NCI-H1436 (cell line): ENCODE measurements around the gene USP35.

Experiments
- DNase-seq: peaks from one replicate; lab custom pipeline; 2025; lab: John Stamatoyannopoulos, UW

The USP35 gene, protein sequence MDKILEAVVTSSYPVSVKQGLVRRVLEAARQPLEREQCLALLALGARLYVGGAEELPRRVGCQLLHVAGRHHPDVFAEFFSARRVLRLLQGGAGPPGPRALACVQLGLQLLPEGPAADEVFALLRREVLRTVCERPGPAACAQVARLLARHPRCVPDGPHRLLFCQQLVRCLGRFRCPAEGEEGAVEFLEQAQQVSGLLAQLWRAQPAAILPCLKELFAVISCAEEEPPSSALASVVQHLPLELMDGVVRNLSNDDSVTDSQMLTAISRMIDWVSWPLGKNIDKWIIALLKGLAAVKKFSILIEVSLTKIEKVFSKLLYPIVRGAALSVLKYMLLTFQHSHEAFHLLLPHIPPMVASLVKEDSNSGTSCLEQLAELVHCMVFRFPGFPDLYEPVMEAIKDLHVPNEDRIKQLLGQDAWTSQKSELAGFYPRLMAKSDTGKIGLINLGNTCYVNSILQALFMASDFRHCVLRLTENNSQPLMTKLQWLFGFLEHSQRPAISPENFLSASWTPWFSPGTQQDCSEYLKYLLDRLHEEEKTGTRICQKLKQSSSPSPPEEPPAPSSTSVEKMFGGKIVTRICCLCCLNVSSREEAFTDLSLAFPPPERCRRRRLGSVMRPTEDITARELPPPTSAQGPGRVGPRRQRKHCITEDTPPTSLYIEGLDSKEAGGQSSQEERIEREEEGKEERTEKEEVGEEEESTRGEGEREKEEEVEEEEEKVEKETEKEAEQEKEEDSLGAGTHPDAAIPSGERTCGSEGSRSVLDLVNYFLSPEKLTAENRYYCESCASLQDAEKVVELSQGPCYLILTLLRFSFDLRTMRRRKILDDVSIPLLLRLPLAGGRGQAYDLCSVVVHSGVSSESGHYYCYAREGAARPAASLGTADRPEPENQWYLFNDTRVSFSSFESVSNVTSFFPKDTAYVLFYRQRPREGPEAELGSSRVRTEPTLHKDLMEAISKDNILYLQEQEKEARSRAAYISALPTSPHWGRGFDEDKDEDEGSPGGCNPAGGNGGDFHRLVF

DNA sequence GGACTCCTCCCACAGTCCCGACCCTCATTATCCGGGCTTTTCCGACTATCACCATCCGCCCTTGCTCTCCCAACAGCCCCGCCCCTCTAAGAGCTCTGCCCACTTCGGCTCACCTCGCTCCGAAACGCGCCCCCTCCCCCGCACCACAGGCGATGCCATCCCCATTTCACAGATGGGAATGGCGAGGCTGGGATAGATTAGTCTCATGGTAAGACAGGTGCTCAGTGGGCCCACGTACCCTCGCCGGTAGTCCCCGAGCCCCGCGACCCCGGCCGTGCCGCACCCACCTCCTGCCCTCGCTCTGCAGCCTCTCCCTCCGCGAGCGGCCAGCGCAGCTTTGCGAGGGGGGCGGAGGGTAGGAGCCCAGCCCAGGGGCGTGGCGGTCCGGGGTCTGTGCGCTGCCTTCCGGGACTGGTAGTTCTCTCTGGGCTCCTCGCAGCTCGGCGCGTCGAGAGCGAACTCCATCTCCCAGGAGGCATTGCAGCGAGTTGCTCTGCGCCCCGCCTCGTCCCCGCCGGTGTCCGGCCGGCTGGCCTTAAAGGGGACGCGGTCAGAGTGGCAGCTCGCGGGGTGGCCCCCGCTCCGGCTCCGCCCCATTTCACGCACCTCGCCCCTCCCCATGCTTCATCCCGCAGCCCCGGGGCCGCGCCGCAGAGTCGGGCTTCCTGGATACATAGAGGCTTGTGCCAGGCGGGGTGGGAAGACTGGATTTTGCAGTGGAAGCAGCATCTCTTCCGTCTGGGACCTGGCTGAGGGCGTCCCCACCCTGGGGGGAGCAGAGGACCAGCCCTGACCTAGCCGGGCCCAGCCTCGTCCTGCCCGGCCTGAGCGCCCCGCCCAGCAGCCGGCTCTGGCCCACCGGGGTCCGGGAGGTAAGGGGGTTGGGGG, at the start of gene USP35, which contains the start of gene KCTD21:
Gene USP35, plus strand, starts transcription at position 634 of the 888 bp plus-strand sequence. CDS start 7,327 bp downstream, outside the sequence.
Gene KCTD21, minus strand, starts transcription at position 341 of the 888 bp plus-strand sequence. CDS start 14,072 bp downstream, outside the sequence.
- peak; percentile 95 for DNase-seq

DNA sequence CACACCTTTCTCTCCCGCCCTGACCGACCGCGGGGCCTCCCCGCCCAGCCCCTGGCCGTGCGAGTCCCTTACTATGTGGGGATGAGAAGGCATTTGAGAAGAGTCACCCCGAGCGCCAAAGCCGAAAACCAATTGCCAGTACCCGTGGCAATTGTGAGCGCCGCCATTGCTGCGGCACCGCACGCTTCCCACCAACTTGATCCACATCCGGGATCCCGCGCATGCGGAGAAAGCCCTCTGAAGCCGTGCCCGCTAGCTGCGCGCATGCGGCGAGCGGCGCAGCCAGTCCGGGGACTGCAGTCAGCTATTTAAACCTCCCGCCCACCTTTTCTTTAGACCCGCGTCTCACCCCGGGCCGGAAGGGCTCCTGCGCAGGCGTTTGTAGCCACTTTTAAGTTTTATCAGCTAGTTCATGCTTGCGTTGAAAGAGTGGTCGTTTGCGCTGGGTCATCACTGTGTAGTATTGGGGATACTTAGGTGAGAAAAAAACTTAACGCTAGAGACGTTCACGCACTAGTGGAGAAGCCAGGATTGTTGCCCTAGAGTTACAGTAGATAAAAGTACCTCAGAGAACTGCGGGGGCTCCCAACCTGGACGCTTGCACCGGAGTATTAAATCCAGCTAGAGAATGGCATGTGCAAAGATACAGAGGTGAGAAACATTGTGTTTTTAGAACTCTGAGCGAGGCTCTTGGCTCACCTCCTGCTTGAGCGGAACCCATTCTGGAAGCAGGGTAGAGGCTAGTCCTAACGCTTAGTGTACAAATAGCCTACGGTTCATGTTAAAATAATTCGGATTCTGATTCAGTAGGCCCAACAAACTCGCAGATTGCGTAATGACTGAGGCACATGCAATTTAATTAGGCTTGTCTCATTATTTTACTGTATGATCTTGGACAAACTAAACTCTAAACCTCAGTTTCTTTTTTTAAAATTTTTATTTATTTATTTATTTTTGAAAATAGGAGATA, 49.0 kb upstream of the USP35 start, which contains the start of gene ALG8:
Gene ALG8, minus strand, starts transcription at position 205 of the 970 bp plus-strand sequence. Its CDS starts 38 bp downstream, at position 167.
- DNase-seq, result peak; percentile 92

DNA sequence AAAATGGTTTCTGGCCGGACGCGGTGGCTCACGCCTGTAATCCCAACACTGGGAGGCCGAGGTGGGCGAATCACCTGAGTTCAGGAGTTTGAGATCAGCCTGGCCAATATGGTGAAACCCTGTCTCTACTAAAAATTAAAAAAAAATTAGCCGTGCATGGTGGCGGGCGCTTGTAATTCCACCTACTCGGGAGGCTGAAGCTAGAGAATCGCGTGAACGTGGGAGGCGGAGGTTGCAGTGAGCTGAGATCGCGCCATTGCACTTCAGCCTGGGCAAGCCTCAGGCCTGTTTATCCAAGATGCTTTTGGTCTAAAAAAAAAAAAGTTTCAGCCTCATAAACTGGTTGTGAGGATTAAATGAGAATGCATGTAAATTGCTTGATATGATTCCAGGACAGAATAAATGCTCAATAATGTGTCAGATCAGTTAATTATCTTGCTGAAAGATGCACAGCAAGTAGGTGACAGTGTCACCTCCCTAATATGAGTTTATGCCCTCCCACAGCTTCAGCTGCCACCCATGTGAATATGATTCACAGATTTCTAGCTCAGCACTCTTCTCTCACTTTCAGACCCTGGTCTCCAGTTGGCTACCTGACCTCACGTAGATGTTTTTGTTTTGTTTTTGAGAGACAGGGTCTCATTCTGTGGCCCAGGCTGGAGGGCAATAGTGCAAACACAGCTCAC, 48.2 kb upstream of the USP35 start:
- no peak for DNase-seq

DNA sequence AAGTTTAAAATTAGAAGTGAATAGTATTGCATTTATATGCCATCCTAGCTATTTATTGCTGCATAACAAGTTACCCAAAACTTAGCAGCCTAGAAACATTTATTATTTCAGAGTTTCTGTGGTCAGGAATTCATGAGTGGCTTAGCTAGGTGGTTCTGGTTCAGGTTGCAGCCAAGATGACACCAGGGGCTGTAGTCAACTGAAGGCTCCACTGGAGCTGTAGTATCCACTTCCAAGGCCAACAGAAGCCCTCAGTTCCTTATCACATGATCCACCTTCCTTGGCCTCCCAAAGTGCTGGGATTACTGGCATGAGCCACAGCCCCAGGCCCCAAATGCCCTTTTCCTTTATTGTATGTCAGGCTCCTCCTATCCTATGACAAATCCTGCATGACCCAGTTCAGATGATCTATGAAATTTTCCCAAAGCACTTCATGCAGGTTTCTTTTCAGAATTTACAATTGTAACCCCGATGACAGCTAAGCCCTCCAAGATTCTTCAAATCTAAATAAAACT, 43.2 kb upstream of the USP35 start:
- no peak for DNase-seq

DNA sequence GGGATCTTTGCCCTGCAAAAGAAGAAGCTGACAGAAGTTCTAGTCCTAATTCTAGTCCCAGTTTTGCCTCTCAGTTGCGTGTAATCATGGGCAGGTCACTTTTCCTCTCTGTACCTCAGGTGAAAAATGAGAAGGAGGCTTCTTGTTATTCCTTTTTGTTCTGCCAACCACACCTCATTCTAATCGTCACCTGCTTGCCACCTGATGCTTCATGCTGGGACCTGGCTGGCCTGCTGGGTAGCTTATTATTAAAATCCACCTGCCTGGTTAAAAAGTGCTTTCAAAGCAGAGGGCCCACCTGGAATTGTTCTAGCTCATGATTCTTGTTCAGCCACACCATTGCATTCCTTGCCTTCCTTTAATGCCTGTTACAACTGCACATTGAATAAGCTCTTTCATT, 40.9 kb upstream of the USP35 start:
- no peak for DNase-seq

DNA sequence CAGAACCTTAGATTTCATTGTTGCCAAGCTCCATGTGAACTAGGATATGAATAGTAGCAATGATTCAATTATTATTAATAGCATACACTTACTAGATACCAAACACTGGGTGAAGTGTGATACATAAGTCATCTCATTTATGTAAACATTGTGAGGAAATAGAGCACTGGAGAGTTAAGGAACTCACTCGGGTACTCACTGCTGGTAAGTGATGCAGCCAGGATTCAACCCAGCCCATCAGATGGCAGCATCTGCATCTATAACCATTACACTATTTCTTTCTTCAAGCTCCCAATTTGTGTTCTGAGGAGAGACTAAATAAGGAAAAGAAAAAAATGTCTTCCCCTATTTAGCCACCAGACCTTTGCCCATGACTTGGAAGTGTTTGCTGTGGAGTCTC, 39.1 kb upstream of the USP35 start:
- DNase-seq, result no peak

DNA sequence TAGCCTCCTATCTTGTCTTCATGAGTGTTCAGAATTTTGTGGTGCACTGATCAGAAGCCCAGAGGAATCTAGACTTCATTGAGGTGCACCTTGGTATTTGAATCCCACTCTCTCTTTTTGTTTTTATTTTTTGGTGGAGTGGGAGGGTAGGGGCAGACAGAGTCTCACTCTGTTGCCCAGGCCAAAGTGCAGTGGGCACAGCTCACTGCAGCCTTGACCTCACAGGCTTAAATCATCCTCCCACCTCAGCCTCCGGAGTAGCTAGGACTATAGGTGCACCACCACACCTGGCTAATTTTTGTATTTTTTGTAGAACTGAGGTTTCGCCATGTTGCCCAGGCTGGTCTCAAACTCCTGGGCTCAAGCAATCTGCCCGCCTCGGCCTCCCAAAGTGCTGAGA, 38.4 kb upstream of the USP35 start:
- DNase-seq, result no peak

DNA sequence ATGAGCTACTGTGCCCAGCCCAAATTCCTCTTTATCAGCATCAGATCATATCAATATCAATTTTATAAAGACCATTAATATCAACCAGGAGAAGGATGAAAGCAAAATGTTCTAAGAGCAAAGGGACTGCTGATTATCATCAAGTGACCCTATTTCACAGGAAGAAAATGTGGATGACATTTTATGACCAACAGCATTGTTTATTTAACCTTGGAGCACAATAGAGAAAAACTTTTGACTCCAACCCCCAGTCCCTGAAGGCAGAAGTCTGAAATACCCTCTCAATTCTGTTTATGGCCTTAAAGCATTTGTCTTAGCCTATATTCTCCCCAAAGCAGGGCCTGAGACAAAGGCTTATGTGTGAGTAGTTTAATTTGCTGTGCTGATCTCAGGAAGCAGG, 38.0 kb upstream of the USP35 start:
- DNase-seq, result no peak

DNA sequence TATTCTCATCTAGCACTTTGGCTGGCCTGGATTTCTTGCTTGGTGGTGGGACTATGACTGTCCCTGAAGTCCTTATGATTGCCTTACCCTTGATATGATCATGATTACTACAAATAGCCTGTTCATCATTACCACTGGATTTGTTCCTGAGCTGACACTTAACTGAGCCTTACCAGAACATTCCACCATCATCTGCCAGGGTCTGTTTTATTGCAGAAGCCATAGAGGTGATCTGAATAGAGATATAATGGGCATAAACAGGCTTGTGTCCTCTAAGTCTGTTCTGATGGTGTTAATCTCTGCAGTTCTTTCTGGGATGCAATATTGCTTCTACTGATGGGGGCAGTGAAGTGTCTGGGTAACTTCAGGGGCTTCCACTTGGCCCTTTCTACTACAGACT, 36.9 kb upstream of the USP35 start:
- no peak for DNase-seq

DNA sequence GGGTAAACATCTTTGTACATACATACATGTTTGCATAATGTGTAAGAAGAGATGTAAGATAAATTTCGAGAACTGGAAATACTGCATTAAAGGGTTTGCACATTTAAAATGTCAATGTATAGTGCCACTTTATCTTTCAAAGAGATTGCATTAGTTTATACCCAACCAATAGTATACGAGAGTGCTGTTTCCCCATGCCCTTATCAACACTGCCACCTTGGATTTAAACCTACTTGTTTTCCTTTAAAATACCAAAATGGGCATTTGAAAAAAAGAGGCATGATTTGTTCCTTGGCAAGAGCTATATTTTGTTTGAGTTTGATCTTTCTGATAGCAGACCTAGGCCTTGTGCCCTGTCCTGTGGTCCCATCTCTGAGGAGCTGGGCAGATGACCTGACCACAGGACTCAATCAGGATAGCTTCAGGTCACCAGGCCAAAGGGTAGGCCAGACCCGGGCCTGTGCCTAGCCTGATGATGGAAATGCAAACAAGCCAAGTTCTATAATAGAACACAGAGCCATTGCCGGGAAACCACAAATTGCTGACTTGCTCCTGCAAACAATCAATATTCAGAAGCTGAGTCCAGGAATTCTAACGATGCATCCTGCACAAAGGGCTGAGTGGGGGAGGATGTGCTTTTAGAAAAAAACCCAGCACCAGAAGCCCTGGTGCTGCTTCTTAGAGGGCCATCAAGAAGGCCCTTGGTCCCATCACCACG, 32.4 kb upstream of the USP35 start:
- no peak for DNase-seq

DNA sequence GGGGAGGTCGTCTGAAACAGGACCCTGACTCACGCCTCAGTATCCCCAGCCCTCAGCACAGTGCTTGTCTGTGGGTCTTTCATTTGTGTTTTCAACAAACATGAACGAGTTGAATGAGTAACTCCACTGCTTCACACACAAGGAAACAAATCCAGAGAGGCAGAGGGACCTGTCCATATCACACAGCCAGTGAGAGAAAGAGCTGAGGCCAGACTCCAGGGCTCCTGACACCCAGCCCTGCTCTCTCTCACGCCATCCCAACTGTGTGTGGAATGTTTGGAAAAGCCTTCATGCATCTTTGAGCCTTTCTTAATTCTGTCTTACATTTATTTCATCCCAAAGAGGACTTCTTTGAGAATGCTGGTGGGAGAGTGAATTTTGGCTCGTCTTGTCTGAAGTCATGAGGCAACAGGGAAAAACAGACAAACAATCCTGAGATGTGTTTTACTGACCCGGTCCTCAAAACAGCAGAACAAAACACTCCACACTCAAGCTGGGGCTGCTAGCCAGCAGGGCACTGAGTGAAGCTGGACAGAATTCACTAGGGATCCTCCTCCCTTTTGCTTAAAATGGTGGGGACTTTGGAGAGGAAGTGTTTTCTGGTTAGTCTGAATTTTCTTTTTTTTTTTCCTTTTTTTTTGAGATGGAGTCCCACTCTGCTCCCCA, 29.6 kb upstream of the USP35 start:
- no peak for DNase-seq

DNA sequence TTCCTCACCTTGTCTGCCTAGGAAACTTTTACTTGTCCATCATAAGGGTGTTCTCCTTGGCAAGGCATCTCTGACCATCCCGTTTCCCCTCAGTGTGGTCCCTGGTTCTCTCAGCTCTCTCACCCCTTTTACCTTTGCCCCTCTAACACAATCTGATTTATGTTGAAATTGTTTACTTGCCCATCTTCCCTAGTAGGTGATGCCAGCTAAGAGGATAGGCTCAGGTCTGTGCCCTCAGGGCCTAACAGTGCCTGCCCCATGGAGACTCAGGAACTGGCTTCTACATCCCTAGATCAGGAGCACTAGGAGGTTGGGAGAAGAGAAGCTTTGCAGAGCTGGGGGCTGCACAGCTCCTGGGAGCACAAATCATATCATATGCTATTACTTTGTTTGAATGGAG, 28.2 kb upstream of the USP35 start:
- no peak for DNase-seq

DNA sequence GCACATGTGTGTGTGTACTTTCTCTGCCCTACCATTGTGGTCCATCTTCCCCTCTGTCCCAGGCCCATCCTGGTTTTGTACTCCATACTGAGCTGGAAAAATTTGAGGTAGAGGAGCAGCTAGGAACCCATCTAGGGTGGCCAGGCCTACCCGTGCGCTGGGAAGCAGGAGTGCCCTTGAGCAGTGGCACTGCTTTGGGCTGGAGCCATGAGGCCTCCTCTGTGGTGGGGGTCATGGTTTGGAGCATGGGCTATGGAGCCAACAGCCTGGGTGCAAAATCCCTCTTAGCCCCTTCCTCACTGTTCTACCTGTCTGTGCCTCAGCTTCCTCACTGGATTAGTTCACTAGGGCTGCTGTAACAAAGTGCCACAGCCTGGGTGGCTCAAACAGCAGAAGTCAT, 27.4 kb upstream of the USP35 start:
- no peak for DNase-seq

DNA sequence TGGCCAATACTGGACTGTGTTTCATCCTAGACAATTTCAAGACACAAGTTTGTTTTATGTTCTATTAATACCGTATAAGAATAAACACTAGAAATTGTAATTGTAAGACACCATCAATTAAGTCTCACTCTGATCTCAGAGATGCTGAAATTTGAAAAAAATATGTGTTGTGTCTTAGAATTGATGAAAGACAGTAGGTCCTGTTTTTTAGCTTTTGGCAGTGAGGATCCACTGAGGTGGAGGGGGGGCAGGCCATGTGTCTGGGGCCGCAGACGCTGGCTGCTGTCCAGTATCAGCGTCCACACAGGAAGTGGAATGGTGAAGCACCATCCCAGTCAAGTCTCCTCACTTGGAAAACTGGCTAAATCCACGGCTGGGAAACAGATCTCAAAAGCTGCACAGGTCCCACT, 26.8 kb upstream of the USP35 start:
- DNase-seq, result no peak

DNA sequence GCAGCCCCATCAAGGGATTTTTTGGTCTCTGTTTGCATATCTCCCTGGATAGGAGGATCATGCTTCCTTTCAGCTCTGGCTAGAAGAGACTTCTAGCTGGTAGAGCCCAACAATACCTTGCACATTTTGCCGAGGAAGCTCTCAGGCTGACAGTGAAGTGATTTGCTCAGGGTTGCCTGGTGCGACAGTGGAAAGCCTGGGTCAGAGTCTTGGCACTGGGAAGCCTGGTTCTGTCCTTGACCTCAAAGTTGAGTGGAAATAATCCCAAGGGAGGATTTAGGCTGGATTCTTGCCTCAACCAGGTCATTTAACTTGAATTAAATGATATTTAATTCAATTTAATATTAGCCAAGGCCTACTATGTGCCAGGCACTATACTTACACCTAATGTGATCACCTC, 24.9 kb upstream of the USP35 start:
- DNase-seq, result no peak

DNA sequence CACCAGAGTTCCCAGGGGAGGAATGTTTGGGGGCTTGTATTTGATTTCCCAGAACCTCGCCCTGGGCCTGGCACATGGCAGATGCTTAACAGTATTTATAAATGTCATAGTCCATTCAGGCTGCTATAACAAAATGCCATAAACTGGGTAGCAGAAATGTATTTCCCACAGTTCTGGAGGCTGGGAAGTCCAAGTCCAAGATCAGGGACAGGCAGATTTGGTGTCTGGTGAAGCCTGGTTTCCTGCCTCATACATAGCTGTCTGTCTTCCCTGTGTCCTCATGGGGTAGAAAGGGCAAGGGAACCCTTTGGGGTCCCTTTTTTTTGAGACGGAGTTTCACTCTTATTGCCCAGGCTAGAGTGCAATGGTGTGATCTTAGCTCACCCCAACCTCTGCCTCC, 24.2 kb upstream of the USP35 start:
- DNase-seq, result no peak

DNA sequence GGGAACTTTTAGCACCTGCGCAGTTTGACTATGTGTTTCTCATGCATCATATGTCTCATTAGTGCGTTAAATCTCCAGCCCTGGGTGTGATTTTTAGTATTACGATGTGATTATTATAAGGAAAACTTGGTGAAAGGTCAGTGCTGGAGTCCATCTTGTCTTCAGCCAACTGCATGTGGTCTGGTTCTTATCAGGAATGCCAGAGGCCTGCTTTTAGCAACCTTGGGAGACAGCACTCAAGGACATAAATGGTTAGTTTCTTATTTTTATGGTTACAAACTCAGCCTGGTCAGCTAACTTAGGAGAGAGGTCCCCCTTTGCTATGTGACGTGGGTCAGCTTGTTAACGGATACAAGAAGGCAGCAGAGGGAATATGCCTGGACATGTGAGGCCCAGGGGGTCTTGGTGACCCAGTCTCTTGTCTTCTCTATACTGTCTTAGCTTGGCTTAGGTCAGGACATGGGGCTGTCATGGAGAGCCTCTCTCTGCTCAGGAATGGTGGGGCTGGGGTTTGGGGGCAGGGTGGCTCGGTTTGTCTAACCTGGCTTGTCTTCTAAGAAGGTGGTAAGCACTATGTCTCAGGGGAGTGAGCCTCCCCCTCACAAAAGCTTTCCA, 21.8 kb upstream of the USP35 start:
- no peak for DNase-seq
